Measurements from ENCODE around the gene ZBTB24. TPM values are rescaled to one million over a fixed set of nuclear protein-coding genes. Genes with fewer than 3 reads are reported as not detected.

Gene ZBTB24
- total RNA-seq, 4 donors from 2014 or later: 3.7 to 10.5 (median 6.1) TPM

DNA sequence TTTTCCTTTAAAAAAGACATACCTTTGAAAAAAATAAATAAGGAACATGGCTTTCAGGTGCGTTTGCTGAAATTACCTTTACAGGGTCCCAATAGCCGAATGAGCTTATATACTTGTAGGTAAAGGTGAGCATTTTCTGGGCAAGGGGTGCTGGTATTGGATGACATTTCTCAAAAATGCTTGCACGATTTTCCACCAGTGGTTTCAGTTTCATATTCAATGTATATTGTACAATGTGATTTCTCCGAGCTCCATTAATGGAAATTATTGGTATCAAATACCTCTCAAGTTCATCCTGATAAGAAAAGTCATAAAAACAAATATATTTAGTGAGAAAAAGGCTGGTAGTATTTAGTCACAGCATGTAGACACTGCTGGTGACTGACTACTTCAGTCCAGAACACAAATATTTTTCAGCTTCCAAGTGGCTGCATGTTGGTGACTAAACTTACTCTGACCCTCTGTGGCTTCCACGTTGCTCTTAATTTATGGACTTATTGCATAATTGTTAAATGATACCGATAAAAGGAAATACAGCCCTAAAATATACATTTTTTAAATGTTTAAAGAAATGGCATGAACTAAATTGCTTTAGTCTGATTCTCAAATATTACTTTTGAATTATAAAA lies 32.9 kb upstream of the ZBTB24 start:
- no peak for ATAC-seq
- no peak for DNase-seq
- Histone ChIP-seq H3K36me3 (no peaks in the 10 kb centered on the region), H3K4me1 (peaks cover 0 to 8% of the 10 kb centered on the region in 2 donors), H3K9me3 (no peaks in the 10 kb centered on the region), H3K4me3 (no peak overlapping the region), H3K27me3 (no peaks in the 10 kb centered on the region), H3K27ac (no peak overlapping the region)
- intact Hi-C loops (cut with DNase I; ENCODE audit: low total_unique reads) (no loop called here), in situ Hi-C loops (cut with MboI; ENCODE audit: low sequenced_read_pairs in 4 of 4) (no loop called here)
- TF ChIP-seq POLR2A (IDR thresholded peaks at IDR 0.05): no peak
- TF ChIP-seq, protein P1, sequence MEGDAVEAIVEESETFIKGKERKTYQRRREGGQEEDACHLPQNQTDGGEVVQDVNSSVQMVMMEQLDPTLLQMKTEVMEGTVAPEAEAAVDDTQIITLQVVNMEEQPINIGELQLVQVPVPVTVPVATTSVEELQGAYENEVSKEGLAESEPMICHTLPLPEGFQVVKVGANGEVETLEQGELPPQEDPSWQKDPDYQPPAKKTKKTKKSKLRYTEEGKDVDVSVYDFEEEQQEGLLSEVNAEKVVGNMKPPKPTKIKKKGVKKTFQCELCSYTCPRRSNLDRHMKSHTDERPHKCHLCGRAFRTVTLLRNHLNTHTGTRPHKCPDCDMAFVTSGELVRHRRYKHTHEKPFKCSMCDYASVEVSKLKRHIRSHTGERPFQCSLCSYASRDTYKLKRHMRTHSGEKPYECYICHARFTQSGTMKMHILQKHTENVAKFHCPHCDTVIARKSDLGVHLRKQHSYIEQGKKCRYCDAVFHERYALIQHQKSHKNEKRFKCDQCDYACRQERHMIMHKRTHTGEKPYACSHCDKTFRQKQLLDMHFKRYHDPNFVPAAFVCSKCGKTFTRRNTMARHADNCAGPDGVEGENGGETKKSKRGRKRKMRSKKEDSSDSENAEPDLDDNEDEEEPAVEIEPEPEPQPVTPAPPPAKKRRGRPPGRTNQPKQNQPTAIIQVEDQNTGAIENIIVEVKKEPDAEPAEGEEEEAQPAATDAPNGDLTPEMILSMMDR (IDR thresholded peaks at IDR 0.05 in 4 of 5, conservative IDR thresholded peaks at IDR 0.05 in 1 of 5): no peak

DNA sequence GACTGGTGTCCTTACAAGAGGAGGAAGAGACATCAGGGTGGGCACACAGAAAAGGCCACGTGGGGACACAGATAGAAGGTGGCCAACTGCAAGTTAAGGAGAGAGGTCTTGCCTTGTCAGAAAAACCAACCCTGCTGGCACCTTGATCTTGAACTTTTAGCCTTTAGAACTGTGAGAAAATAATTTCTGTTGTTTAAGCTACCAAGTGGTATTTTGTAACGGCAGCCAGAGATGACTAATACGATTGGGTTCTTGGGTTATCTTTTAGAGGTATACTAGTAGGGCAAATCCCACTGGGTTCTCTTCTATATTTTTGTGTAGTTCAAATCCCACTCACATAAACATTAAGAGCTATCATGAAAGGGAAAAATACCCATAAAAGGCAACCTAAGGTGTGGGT lies 31.9 kb upstream of the ZBTB24 start:
- H3K27me3 ChIP-seq: no peaks in the 10 kb centered on the region
- H3K4me1 ChIP-seq: peaks cover 0 to 8% of the 10 kb centered on the region in 2 donors
- no peaks in the 10 kb centered on the region for H3K36me3 ChIP-seq
- DNase-seq (no peak), ATAC-seq (no peak)
- H3K27ac ChIP-seq: no peak overlapping the region
- in situ Hi-C loops (cut with MboI; ENCODE audit: low sequenced_read_pairs in 4 of 4) (no loop called here), intact Hi-C loops (cut with DNase I; ENCODE audit: low total_unique reads) (no loop called here)
- H3K9me3 ChIP-seq: no peaks in the 10 kb centered on the region
- no peak for TF ChIP-seq POLR2A (IDR thresholded peaks at IDR 0.05)
- no peak overlapping the region for H3K4me3 ChIP-seq

DNA sequence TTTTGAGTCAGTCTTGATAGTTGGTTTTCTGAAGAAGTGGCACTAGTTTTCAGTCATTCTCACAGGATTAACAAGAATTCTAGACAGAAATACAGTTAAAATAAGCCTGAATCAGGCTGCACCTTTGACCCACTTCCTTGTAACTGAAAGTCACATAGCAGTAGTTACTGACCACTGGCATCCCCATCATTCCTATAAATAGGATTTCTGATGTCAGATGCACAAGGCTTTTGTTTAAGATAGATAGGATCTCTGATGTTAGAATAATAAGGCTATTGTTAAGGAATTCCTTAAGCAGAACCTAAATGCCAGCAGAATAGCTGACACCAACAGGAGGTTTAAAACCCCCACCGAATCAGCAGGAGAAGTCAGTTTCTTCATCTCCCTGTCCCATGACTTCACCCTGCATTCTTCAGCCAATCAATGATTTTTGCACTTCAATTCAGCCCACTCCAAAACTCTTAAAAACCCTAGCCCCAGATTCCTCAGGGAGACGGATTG lies 30.6 kb upstream of the ZBTB24 start:
- H3K4me3 ChIP-seq: no peak overlapping the region
- in situ Hi-C loops (cut with MboI; ENCODE audit: low sequenced_read_pairs in 4 of 4): no loop called here
- peaks cover 0 to 8% of the 10 kb centered on the region in 2 donors for H3K4me1 ChIP-seq
- H3K27ac ChIP-seq: no peak overlapping the region
- no peaks in the 10 kb centered on the region for H3K27me3 ChIP-seq
- H3K36me3 ChIP-seq: no peaks in the 10 kb centered on the region
- H3K9me3 ChIP-seq: no peaks in the 10 kb centered on the region
- no peak for DNase-seq
- intact Hi-C loops (cut with DNase I; ENCODE audit: low total_unique reads): no loop called here
- TF ChIP-seq POLR2A (IDR thresholded peaks at IDR 0.05): no peak
- TF ChIP-seq, protein P1 (IDR thresholded peaks at IDR 0.05 in 4 of 5, conservative IDR thresholded peaks at IDR 0.05 in 1 of 5): no peak
- ATAC-seq: no peak

DNA sequence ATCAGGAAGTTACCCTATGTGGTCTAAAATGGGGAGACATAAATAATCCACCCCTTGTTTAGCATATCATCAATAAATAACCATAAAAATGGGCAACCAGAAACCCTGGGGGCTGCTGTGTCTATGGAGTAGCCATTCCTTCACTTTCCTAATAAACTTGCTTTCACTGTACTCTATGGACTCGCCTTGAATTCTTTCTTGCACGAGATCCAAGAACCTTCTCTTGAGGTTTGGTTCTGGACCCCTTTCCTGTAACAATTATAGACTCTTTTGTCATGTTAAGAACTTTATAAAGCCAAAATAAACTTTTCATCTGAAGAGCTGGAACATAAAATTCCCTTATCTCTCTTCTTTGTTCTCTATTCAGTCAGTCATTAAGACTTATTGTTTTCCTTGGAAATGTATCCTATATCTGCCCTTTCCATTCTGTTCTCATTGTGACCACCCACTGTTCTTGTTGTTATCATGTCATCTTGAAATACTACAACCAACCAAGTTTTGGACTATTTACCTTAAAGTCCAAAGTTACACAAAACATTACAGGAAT lies 29.3 kb upstream of the ZBTB24 start:
- Histone ChIP-seq H3K36me3 (no peaks in the 10 kb centered on the region), H3K4me1 (peaks cover 0 to 8% of the 10 kb centered on the region in 2 donors), H3K9me3 (no peaks in the 10 kb centered on the region), H3K4me3 (no peak overlapping the region), H3K27ac (no peak overlapping the region), H3K27me3 (no peaks in the 10 kb centered on the region)
- no peak for DNase-seq
- TF ChIP-seq, protein P1 (IDR thresholded peaks at IDR 0.05 in 4 of 5, conservative IDR thresholded peaks at IDR 0.05 in 1 of 5): no peak
- TF ChIP-seq POLR2A (IDR thresholded peaks at IDR 0.05): no peak
- no peak for ATAC-seq
- in situ Hi-C loops (cut with MboI; ENCODE audit: low sequenced_read_pairs in 4 of 4): no loop called here
- intact Hi-C loops (cut with DNase I; ENCODE audit: low total_unique reads): no loop called here

DNA sequence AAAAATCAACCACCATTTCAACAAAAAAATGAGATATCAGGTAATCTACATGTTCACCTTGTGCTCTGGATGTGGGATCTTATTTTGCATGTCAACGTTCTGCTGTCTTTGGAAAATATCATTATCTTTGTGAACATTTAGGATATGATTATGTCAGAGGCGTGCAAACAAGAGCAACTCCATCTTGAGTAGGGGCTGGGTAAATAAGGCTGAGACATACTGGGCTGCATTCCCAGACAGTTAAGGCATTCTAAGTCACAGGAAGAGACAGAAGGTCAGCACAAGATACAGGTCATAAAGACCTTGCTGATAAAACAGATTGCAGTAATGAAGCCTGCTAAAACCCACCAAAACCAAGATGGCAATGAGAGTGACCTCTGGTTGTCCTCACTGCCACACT lies 28.8 kb upstream of the ZBTB24 start:
- Histone ChIP-seq H3K9me3 (no peaks in the 10 kb centered on the region), H3K27ac (no peak overlapping the region), H3K27me3 (no peaks in the 10 kb centered on the region), H3K4me1 (peaks cover 0 to 8% of the 10 kb centered on the region in 2 donors), H3K36me3 (no peaks in the 10 kb centered on the region), H3K4me3 (no peak overlapping the region)
- TF ChIP-seq, protein P1 (IDR thresholded peaks at IDR 0.05 in 4 of 5, conservative IDR thresholded peaks at IDR 0.05 in 1 of 5): no peak
- TF ChIP-seq POLR2A (IDR thresholded peaks at IDR 0.05): no peak
- intact Hi-C loops (cut with DNase I; ENCODE audit: low total_unique reads): no loop called here
- in situ Hi-C loops (cut with MboI; ENCODE audit: low sequenced_read_pairs in 4 of 4): no loop called here
- DNase-seq (no peak), ATAC-seq (no peak)
